GM19351 (cell line): ENCODE data around the gene LRRC49.
"Not testable (repeated sequence)": the region's sequence is repeated elsewhere in the genome, so short reads cannot be mapped to it uniquely, and the experiment has no call there.

Source experiments
- ATAC-seq: cut with Tn5 transposase; IDR thresholded peaks from one replicate; pipeline ENCODE4 v1.9.1; 2021; ENCODE audit warnings: mild to moderate bottlenecking, moderate library complexity; ENCODE audit not compliant: unreplicated experiment

The LRRC49 gene

GRCh38 chr15:70922119-70922518, 29.5 kb downstream of the LRRC49 start:
- no peak for ATAC-seq

- ATAC-seq = no peak
Observed at GRCh38 chr15:70923311-70924080, 30.9 kb downstream of the LRRC49 start.

- ATAC-seq = not testable (repeated sequence)
Observed at GRCh38 chr15:70926914-70927313, 34.3 kb downstream of the LRRC49 start.

GRCh38 chr15:70931821-70932220, 39.2 kb downstream of the LRRC49 start:
- ATAC-seq = no peak

GRCh38 chr15:70932397-70932796, 39.8 kb downstream of the LRRC49 start:
- no peak for ATAC-seq

GRCh38 chr15:70933411-70933810, 40.8 kb downstream of the LRRC49 start:
- no peak for ATAC-seq

- ATAC-seq = no peak
Observed at GRCh38 chr15:70935631-70936030, 43.0 kb downstream of the LRRC49 start.

GRCh38 chr15:70936326-70936725, 43.7 kb downstream of the LRRC49 start:
- ATAC-seq = no peak

GRCh38 chr15:70943285-70943684, 50.7 kb downstream of the LRRC49 start:
- not testable (repeated sequence) for ATAC-seq

GRCh38 chr15:70947351-70948335, 55.0 kb downstream of the LRRC49 start:
- no peak for ATAC-seq

- no peak for ATAC-seq
Observed at GRCh38 chr15:70950953-70951352, 58.3 kb downstream of the LRRC49 start.

- no peak for ATAC-seq
Observed at GRCh38 chr15:70954171-70954570, 61.5 kb downstream of the LRRC49 start.

GRCh38 chr15:70954733-70955132, 62.1 kb downstream of the LRRC49 start:
- no peak for ATAC-seq

- ATAC-seq = no peak
Observed at GRCh38 chr15:70955151-70955550, 62.5 kb downstream of the LRRC49 start.

GRCh38 chr15:70956201-70956995, 63.8 kb downstream of the LRRC49 start:
- no peak for ATAC-seq

- ATAC-seq = no peak
Observed at GRCh38 chr15:70962084-70962483, 69.5 kb downstream of the LRRC49 start.

- no peak for ATAC-seq
Observed at GRCh38 chr15:70963199-70963598, 70.6 kb downstream of the LRRC49 start.

GRCh38 chr15:70964058-70964457, 71.4 kb downstream of the LRRC49 start:
- no peak for ATAC-seq

GRCh38 chr15:70964686-70965085, 72.1 kb downstream of the LRRC49 start:
- ATAC-seq = no peak

GRCh38 chr15:70967646-70968045, 75.0 kb downstream of the LRRC49 start:
- no peak for ATAC-seq
